Fibroblast of lung (primary cell): ENCODE data around the gene RBMS2.
"Not testable (repeated sequence)": the region's sequence is repeated elsewhere in the genome, so short reads cannot be mapped to it uniquely, and the experiment has no call there.

ENCODE experiments used
- CTCF ChIP-seq, 2 donors: IDR thresholded peaks in 1 of 2; conservative IDR thresholded peaks in 1 of 2; 1 replicate in 1 of 2; 2 replicates in 1 of 2; pipeline ENCODE4 v1.5.1; 2011 to 2012; ENCODE audit warnings: low read length in 2 of 2, control low read depth in 1 of 2, inconsistent platforms in 1 of 2, low read depth in 1 of 2, mild to moderate bottlenecking in 1 of 2
- EZH2 ChIP-seq: IDR thresholded peaks from 2 replicates; pipeline ENCODE4 v1.5.1; 2012; ENCODE audit warnings: low read length, control low read depth, mild to moderate bottlenecking; ENCODE audit errors: missing control alignments

DNA sequence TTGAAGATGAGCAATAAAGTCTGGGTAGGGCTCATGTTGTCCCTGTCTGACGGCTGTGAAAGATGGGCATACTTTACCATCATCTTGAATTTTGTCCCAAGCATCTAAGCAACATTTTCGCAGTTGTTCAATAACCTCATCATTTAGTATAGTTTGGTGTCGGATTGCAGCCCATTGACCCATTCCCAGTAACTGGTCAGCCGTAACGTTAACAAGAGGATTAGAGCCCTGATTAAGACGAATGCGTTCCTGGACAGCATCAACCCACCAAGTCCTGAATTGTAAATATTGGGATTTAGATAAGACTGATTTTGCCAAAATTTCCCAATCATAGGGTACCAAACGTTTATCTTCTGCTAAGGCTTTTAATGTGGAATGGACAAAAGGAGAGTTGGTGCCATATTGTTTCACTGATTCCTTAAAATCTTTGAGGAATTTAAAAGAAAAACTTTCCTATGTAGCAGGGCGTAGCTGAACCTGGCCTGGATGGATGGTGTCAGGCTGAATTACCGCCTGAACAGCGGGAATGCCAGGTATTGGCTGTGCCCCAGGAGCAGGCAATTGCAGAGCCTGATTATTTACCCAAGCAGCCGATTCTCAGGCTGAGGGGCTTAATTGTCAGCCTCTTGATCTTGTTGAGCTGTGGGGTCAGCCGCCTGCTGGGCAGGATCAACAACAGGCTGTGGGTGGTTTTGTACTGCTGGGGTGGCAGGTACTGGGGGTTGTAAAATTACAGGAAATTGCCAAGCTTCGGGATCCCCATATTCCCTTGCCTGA, 23.3 kb upstream of the RBMS2 start:
- TF ChIP-seq CTCF (conservative IDR thresholded peaks at IDR 0.05 in 1 of 2, IDR thresholded peaks at IDR 0.05 in 1 of 2; ENCODE audit: low read depth in 1 of 2, low read length in 2 of 2); EZH2: not testable (repeated sequence)
